ENCODE measurements around the gene NEK6. TPM values are rescaled to one million over a fixed set of nuclear protein-coding genes. Genes with fewer than 3 reads are reported as not detected.
"Not testable (repeated sequence)": the region's sequence is repeated elsewhere in the genome, so short reads cannot be mapped to it uniquely, and the experiment has no call there.

Gene NEK6
- total RNA-seq, 1 donor from 2014 or later: 8.7 TPM

GRCh38 chr9:124228516-124228915 lies 29.2 kb upstream of the NEK6 start:
- DNase-seq: no peak
- TF ChIP-seq CTCF (IDR thresholded peaks at IDR 0.05; ENCODE audit: borderline replicate concordance): no peak
- Histone ChIP-seq H3K4me3 (no peak overlapping the region), H3K27me3 (ENCODE audit: low read depth) (peaks cover 3% of the 10 kb centered on the region), H3K4me1 (peaks cover 5% of the 10 kb centered on the region), H3K27ac (replicated peaks) (no peak overlapping the region), H3K36me3 (no peaks in the 10 kb centered on the region), H3K9me3 (replicated peaks) (no peaks in the 10 kb centered on the region)
- intact Hi-C loops (cut with micrococcal nuclease): no loop called here

GRCh38 chr9:124231095-124231737 lies 26.5 kb upstream of the NEK6 start:
- peaks cover 3% of the 10 kb centered on the region for H3K27me3 ChIP-seq (ENCODE audit: low read depth)
- intact Hi-C loops (cut with micrococcal nuclease): no loop called here
- H3K4me1 ChIP-seq: no peaks in the 10 kb centered on the region
- no peak for DNase-seq
- peaks cover 14% of the 10 kb centered on the region for H3K9me3 ChIP-seq (replicated peaks)
- H3K36me3 ChIP-seq: no peaks in the 10 kb centered on the region
- TF ChIP-seq CTCF (IDR thresholded peaks at IDR 0.05; ENCODE audit: borderline replicate concordance): no peak
- H3K4me3 ChIP-seq: no peak overlapping the region
- no peak overlapping the region for H3K27ac ChIP-seq (replicated peaks)

- DNase-seq: no peak
- intact Hi-C loops (cut with micrococcal nuclease): no loop called here
- TF ChIP-seq CTCF (IDR thresholded peaks at IDR 0.05; ENCODE audit: borderline replicate concordance): no peak
These were observed 19.1 kb upstream of the NEK6 start for GRCh38 chr9:124238546-124239140.

GRCh38 chr9:124239249-124240073 lies 18.3 kb upstream of the NEK6 start:
- Histone ChIP-seq H3K4me3 (no peak overlapping the region), H3K9me3 (replicated peaks) (peaks cover 9% of the 10 kb centered on the region), H3K4me1 (peaks cover 12% of the 10 kb centered on the region), H3K36me3 (no peaks in the 10 kb centered on the region), H3K27me3 (ENCODE audit: low read depth) (peaks cover 7% of the 10 kb centered on the region), H3K27ac (replicated peaks) (no peak overlapping the region)
- no peak for DNase-seq
- no peak for TF ChIP-seq CTCF (IDR thresholded peaks at IDR 0.05; ENCODE audit: borderline replicate concordance)
- intact Hi-C loops (cut with micrococcal nuclease): no loop called here

More at GRCh38 chr9:124238546-124239140, 19.1 kb upstream of the NEK6 start:
- H3K27ac ChIP-seq (replicated peaks): no peak overlapping the region
- H3K4me1 ChIP-seq: peaks cover 12% of the 10 kb centered on the region
- no peak overlapping the region for H3K4me3 ChIP-seq
- H3K9me3 ChIP-seq (replicated peaks): peaks cover 14% of the 10 kb centered on the region
- H3K36me3 ChIP-seq: no peaks in the 10 kb centered on the region
- peaks cover 7% of the 10 kb centered on the region for H3K27me3 ChIP-seq (ENCODE audit: low read depth)

- H3K27ac ChIP-seq (replicated peaks): peak overlapping the region; percentile 43
- no peak for TF ChIP-seq CTCF (IDR thresholded peaks at IDR 0.05; ENCODE audit: borderline replicate concordance)
- H3K36me3 ChIP-seq: no peaks in the 10 kb centered on the region
- H3K27me3 ChIP-seq (ENCODE audit: low read depth): peaks cover 7% of the 10 kb centered on the region
- intact Hi-C loops (cut with micrococcal nuclease): no loop called here
- no peaks in the 10 kb centered on the region for H3K9me3 ChIP-seq (replicated peaks)
- H3K4me1 ChIP-seq: peaks cover 12% of the 10 kb centered on the region
- H3K4me3 ChIP-seq: peak overlapping the region; percentile 45
- no peak for DNase-seq
These were observed 15.2 kb upstream of the NEK6 start for GRCh38 chr9:124242331-124243194.

GRCh38 chr9:124247393-124247792 lies 10.4 kb upstream of the NEK6 start:
- peaks cover 21% of the 10 kb centered on the region for H3K4me1 ChIP-seq
- DNase-seq; H3K36me3 ChIP-seq; intact Hi-C loops (cut with micrococcal nuclease); H3K27ac ChIP-seq (replicated peaks); H3K27me3 ChIP-seq (ENCODE audit: low read depth); H3K9me3 ChIP-seq (replicated peaks); H3K4me3 ChIP-seq: not testable (repeated sequence)
